T follicular helper cell (primary cell): ENCODE results near the gene ESX1.
"Not testable (repeated sequence)": the region's sequence is repeated elsewhere in the genome, so short reads cannot be mapped to it uniquely, and the experiment has no call there.

Experiments used
- DNase-seq: peaks from one replicate; pipeline ENCODE4 v3.0.0-alpha.2; 2020; ENCODE audit warnings: low read depth
- total RNA-seq, 2 experiments: gene quantifications; one replicate each; lab custom pipeline; 2026; lab: John Stamatoyannopoulos, UW

The ESX1 gene
- total RNA-seq, result 0 reads per million in 2 experiments

DNA sequence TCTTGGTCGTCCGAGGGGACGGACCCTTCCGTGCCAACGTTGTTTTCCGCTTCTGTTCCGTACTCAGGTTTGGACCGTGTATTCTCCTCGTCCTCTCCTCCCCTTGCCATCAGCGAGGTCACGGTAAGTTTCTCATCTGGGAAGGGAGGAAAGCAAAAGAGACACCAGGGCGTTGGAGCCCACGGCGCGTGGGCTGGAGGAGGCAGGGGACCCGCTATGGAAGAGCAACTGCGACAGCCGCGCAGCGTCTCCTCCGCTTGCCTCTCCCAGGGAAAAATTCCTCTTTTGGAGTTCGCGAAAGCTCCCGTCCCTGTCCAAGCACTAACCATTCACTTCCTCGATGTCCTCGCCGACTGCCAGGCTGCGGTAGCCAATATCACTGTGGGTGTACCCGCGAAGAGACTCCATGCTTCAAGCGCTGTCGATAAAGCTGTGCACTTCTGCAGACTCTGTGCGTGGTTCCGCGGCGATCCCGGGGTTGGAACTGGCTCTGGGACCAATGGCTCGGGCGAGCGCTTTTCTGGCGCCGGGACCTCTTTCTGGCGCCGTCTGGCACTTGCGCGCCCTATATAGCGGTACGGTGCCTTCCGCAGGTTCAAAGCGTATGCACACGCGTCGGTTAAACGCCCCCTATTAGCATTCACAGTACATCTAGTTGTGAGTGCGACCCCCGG lies at the start of gene ESX1:
Gene ESX1, minus strand, starts transcription at position 492 of the 674 bp plus-strand sequence. Its CDS starts 84 bp downstream, at position 408.
- no peak for DNase-seq

DNA sequence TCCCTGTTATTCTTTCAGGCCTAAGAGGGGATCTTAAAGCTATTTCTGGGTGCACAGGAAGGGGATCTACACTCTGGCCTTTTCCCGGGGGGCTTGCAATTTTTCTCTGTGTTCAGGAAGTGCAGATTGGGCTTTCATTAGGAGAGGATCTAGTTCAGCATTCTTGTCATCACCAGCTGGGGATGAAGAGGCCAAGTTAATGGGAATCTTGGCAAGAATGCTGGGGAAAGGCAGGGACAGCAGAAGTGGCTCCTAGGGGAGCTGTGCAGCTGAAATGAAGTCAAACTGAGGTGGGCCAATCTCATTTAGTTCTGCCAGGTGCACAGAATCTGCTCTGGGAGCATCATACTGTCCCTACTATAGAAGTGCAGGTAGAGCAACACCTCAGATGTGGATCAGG lies 40.9 kb upstream of the ESX1 start:
- DNase-seq, result no peak

DNA sequence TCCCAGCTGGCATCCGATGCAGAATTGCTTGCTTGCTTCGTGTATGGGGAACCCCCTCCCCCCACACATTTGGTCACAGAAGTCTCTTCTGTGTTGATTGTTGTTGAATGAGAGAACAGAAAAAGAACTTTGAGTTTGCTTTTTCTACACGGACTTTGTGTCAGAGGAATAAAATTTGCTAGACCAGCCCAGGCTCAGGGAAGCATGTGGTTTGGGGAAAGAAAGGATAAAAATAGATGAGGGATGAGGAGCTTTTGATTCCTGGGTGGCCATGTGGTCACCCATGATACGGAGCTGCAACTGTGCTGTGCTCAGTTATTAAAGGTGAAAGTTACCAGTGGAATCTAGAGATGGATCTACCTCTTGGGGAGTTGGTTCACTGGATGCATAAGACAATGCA lies 34.2 kb upstream of the ESX1 start:
- no peak for DNase-seq

DNA sequence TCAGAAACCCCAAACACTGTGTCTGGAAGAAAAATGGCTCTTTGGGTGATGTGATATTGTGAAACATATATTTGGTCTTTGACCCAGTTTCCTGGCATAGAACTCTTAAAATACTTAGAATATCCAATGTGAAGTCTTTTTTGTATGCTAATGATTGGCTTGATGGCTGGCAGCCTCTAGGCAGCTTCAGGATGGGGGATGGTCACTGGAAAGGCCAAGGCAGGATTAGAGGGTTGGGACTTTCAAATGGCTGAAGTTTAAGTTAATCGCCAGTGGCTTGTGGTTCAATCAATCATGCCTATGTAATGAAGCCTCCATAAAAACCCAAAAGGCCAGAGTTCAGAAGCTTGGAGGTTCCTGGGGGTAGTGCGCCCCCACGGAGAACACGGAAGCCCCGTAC lies 33.5 kb upstream of the ESX1 start:
- no peak for DNase-seq

DNA sequence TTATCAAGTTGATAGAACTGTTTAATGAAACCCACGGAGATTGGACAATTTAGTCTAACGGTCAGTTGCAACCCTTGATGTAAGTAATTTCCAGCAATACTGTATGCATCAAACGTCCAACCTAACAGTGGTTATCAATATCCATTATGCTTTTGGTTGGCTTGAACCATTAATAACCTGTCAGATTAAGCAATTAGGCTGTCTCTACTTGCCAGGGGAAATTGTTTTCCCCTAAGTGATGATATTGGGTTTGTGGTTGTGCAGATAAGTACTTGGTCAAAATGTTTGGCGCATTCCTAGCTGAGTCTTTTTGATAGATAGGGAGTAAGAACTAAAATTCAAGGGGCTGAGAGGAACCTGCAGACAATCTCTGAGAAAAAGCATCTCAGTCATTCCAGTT lies 30.5 kb upstream of the ESX1 start:
- no peak for DNase-seq

DNA sequence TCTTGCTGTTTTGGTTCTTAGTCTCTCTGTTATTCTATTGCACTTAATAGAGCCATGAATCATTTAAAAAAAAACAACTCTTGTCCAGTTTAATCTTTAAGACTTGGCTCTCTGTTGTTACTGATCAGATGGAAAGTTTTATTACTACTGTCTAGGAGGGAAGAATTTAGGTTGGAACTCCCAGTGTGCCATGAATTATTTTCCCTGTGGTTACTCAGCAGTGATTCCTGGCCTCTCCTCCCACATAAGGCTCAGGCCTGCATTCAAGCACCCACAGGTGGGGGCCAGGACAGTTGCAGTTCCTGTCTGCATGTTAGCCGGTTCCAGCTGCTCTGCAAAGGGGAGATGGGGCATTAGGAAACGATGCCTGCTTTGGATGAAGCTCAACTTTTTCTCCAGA lies 29.8 kb upstream of the ESX1 start:
- DNase-seq, result no peak

DNA sequence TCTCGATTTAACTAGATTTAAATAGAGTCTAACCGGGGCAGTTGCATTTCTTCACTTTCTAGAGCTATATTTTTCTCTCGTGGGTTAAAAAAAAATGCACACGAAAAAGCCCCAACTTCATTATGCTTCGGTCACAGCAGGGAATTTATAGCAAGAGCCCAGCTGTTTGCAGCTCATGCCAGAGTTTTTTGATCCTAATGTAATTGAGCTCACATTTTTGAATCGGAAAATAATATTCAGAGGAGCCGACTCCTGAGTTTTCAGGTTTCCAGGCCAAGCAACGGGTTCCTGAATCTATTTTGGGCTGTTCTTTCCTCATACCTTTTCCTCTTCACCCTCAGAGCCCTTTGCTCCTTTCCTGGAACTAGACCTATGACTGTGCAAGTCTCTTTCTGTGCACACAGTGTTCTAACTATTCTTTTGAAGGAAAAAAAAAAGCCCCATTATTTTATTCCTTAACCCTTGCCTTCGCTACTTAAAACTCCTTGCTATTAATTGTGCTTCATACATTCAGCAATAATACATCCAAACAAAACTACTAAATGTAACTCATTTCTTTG lies 27.5 kb upstream of the ESX1 start:
- no peak for DNase-seq

DNA sequence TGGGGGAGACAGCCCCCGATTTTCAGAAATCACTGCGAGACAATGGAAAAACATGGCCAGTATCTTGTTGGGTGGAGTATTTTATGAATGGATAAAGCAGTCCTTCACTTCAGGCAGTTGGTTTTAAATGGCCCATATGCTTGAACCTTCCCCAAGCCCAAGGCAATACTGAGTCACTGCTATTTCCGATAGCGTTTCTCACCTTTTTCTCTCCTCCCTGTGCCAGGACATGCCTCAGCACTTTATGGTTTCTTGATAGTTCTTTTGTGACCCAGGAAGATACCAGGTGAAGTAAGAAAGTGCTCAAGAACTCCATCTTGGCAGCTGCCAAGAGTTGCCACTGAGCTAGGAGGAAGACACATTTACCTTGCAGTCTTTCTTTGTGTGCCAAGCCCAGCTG lies 26.8 kb upstream of the ESX1 start:
- DNase-seq, result no peak

DNA sequence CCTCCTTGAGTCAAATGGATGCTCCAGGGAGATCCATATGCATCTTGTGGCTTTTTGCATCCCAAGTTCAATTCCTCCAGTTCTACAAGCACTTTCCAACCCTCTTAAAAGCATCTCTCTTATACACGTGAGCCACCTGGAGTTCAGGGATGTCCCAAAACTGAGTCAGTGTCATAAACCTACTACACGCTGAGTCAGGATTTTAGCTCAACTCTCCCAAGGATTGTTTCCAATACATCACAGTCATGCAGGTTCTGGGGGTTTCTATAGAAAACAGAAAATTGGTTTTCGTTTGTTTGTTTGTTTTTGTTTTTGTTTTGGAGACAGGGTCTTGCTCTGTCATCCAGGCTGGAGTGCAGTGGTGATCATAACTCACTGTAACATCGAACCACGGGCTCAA lies 25.9 kb upstream of the ESX1 start:
- DNase-seq, result no peak

DNA sequence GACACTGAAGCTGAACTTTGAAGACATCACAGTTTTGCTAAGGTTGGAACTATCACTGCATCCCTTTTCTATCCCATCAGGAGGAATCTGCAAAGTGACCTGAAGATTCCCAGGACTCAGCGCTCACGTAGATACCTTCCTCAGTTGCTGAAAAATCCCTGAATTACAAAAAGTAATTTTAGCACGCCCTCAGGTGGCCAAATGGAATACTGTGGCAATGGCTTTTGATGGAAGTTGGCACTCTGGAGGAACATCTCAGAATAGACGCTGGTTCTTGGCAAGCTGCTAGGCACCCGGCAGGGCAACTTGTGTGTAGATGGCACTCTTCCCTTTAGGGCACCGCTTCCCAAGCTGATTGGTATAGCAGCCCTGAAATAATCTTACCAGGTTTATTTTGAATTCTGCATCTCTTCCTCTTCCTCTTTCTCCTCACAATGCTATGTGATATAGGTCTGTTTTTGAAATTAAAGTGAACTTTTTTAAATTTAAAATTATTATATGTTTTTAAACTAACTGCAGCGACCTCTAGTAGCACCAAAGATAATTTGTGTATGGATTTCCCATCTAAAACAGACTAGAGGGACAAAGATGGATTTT lies 16.3 kb upstream of the ESX1 start:
- DNase-seq, result no peak

DNA sequence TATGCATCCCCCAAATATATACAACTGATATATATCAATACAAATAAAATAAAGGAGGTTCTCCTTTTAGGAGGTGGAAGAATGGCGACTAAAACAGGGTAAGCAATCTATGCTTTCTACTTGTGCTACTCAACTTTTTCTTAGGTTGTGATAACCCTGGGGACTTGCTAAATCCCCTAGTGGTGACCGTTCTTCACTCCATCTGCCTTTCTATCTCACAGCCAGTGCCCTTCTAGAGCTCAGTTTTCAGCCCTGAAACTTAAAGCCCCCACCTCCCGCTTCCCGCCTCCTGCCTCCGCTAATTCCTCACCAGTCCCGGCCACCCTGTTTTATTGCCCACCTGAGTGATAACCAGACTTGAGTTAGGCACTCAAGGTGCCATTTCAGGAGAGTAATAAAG lies 15.5 kb upstream of the ESX1 start:
- no peak for DNase-seq

DNA sequence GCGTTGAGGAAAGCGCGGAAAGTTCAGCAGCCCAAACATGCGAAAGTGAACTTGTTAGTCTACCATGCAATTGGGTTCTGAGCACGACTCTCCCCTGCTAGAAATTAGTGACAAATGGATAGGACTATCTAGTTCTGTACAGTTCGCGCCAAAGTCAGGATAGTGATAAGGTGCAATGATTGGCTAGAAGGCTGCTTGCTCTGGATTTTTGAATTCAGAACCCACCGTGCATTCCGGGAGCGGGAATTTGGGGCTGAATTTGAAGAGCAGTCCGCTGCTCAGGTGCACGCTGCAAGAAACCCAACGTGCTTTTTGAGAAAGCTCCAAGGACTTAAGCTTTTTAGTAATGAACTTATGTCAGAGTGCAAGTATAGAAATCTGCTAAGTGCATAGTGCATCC lies 732 bp upstream of the ESX1 start:
- DNase-seq, result no peak

DNA sequence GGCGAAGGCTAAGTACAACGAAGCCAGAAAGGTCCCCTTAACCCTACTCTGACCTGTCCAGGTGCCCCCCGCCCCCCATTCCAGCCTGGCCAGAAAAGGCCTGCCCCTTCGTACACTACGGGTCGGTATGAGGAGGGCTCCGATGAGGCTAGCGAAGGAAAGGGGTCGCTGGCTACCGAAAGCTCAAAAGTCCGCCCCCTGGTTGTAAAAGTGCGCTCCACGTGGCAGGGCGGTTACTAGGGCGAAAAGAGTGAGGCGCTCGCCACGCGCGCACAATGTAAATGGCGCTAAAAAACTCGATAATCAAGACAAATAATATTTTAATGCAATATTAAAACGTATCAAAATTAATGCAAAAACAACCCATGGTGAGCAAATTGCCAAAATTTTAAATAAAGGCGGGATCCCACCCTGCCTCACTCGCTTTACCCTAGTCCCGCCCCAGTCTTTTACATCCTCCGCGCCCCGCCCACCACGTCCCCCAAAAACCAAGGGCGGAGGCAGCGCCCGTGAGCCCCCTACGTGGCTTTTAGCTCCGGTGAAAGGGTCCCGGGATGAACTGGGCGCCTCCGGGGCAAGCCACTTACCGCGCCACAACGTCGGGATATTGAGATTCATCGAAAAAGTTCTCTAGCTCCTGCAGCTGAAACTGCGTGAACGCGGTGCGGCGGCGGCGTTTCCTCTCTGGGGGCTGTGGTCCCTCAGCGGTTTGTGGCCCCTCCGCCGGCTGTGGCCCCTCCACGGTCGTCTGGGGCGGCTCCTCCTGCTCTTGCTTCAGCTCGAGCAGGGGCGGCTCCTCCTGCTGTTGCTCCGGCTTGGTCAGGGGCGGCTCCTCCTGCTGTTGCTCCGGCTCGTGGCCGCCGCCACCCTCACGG lies 929 bp downstream of the ESX1 start:
- no peak for DNase-seq

DNA sequence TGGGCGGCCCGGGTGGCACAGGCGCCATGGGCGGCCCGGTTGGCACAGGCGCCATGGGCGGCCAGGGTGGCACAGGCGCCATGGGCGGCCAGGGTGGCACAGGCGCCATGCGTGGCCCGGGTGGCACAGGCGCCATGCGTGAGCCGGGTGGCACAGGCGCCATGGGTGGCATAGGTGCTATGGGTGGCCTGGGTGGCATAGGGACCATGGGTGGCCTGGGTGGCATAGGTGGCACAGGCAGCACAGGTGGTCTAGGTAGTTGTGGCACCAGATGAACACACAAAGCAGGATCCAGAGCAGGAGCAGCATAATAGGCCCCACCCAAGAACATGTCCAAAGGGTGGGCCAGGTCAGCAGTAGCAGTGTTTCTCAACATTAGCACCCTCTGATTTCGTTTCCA lies 4.3 kb downstream of the ESX1 start:
- no peak for DNase-seq

DNA sequence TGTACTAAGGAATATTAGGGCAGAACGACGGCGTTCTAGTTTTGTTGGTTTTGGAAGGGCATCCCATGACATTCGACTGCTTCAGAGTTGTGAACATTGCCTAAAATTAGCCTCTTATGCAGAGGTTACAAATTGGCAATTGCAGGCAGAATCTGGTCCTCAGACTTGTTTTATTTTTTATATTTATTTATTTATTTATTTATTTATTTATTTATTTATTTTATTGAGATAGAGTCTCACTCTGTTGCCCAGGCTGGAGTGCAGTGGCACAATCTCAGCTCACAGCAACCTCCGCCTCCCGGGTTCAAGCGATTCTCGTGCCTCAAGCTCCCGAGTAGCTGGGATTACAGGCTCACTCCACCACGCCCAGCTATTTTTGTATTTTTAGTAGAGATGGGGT lies 24.7 kb downstream of the ESX1 start:
- DNase-seq, result not testable (repeated sequence)

DNA sequence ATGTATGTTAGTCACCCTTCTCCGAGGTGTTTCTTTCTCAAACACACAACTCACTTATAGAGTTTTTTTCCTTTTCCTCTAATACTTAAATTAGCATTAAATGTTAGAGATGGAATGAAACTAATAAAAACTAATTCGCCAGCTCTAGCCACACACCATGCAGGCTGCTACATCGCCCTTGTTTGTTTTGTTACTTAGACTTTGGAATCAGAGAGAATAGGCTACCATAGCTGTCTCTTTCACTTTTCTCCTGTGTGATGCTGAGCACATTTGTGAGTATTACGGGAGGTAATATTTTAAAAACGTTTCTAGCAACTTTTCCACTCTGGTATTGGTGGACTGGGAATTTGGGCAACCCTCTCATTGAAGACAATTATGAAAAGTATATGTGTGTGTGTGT lies 43.5 kb downstream of the ESX1 start:
- DNase-seq, result no peak

DNA sequence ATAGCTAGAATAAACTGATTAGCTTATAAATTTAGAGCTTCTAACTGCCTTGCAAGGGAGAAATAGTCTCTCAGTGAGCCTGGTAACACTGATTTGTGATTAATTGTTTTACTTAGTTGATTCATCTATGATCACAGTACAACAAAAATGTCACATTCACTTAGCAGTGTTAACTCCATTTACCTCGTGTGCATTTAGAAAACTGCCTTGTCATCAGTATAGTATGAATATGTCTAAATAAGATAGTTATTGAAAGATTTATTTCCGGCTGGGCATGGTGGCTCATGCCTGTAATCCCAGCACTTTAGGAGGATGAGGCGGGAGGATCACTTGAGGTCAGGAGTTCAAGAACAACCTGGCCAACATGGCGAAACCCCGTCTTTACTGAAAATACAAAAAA lies 49.2 kb downstream of the ESX1 start:
- no peak for DNase-seq
